Activated CD4-positive, alpha-beta memory T cell treated with anti-CD3 and anti-CD28 coated beads for 36 hours (primary cell): ENCODE results near the gene FGFRL1. TPM values are rescaled to one million over a fixed set of nuclear protein-coding genes. Genes with fewer than 3 reads are reported as not detected.
"Not testable (repeated sequence)": the region's sequence is repeated elsewhere in the genome, so short reads cannot be mapped to it uniquely, and the experiment has no call there.

Experiments
- CTCF ChIA-PET: fragments of 350-600 bp; sonication (Branson Sonifier 250); formaldehyde crosslinking; loops from one replicate; lab custom pipeline; 2021; ENCODE audit warnings: antibody characterized with exemption, inconsistent platforms; lab: Charles Lee
- POLR2A ChIA-PET: fragments of 350-600 bp; sonication (Branson Sonifier 250); formaldehyde crosslinking; loops from one replicate; lab custom pipeline; 2021; ENCODE audit warnings: antibody characterized with exemption; lab: Charles Lee
- DNase-seq: peaks from one replicate; pipeline ENCODE4 v3.0.0-alpha.2; 2020
- H3K27ac Mint-ChIP-seq: one replicate; pipeline ENCODE4 v1.8.0; 2021; ENCODE audit warnings: mixed read lengths
- H3K27me3 Mint-ChIP-seq: one replicate; pipeline ENCODE4 v1.8.0; 2021; ENCODE audit warnings: mixed read lengths
- H3K36me3 Mint-ChIP-seq: one replicate; pipeline ENCODE4 v1.8.0; 2021; ENCODE audit warnings: mixed read lengths
- H3K4me1 Mint-ChIP-seq: one replicate; pipeline ENCODE4 v1.8.0; 2021; ENCODE audit warnings: low read depth, mixed read lengths
- H3K4me3 Mint-ChIP-seq: one replicate; pipeline ENCODE4 v1.8.0; 2021; ENCODE audit warnings: mild to moderate bottlenecking, mixed read lengths
- H3K9me3 Mint-ChIP-seq: one replicate; pipeline ENCODE4 v1.8.0; 2021; ENCODE audit warnings: mixed read lengths
- intact Hi-C: fragments of 100-400 bp; cut with micrococcal nuclease; formaldehyde crosslinking; loops from one replicate; pipeline ENCODE4 v1.15.1; 2023
- total RNA-seq, 2 experiments: library from RNA; stranded (reverse); gene quantifications; one replicate each; pipeline ENCODE4 v1.2.3, GENCODE V29; 2021

The FGFRL1 gene
- total RNA-seq, 2 experiments from 2014 or later: 12.2 to 15.1 TPM

- DNase-seq, H3K9me3 Mint-ChIP-seq, H3K27me3 Mint-ChIP-seq, POLR2A ChIA-PET, H3K36me3 Mint-ChIP-seq, intact Hi-C loops, H3K27ac Mint-ChIP-seq, H3K4me3 Mint-ChIP-seq: not testable (repeated sequence)
- peaks cover 11% of the 10 kb centered on the region for H3K4me1 Mint-ChIP-seq
- CTCF ChIA-PET: interaction anchor here (0.6 kb wide), 1 partner anchor 21 kb away, joined by 3 read pairs; no protein-coding TSS in a partner anchor
Measured at GRCh38 chr4:1053891-1054290, 42.5 kb downstream of the FGFRL1 start.

DNA sequence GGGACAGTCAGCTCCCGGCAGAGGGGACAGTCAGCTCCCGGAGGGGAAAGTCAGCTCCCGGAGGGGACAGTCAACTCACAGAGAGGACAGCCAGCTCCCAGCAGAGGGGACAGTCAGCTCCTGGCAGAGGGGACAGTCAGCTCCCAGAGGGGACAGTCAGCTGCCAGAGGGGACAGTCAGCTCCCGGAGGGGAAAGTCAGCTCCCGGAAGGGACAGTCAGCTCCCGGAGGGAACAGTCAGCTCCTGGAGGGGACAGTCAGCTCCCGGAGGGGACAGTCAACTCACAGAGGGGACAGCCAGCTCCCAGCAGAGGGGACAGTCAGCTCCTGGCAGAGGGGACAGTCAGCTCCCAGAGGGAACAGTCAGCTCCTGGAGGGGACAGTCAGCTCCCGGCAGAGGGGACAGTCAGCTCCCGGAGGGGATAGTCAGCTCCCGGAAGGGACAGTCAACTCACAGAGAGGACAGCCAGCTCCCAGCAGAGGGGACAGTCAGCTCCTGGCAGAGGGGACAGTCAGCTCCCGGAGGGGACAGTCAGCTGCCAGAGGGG lies 43.3 kb downstream of the FGFRL1 start:
- H3K27me3 Mint-ChIP-seq, H3K36me3 Mint-ChIP-seq, H3K4me3 Mint-ChIP-seq, intact Hi-C loops, H3K27ac Mint-ChIP-seq, H3K9me3 Mint-ChIP-seq, DNase-seq, POLR2A ChIA-PET: not testable (repeated sequence)
- CTCF ChIA-PET: interaction anchor here (0.6 to 0.7 kb wide), 2 partner anchors 74 to 263 kb away, joined by 3 read pairs; no protein-coding TSS in a partner anchor
- H3K4me1 Mint-ChIP-seq: peaks cover 11% of the 10 kb centered on the region

GRCh38 chr4:1055243-1055701 lies 43.8 kb downstream of the FGFRL1 start:
- peak overlapping the region; percentile 28 for H3K4me3 Mint-ChIP-seq
- intact Hi-C loops, H3K27me3 Mint-ChIP-seq, H3K36me3 Mint-ChIP-seq, H3K9me3 Mint-ChIP-seq, DNase-seq, H3K27ac Mint-ChIP-seq, POLR2A ChIA-PET: not testable (repeated sequence)
- CTCF ChIA-PET: interaction anchor here (0.7 to 0.8 kb wide), 2 partner anchors 45 to 264 kb away, joined by 3 read pairs; no protein-coding TSS in a partner anchor
- H3K4me1 Mint-ChIP-seq: peaks cover 11% of the 10 kb centered on the region

GRCh38 chr4:1055721-1056590 lies 44.5 kb downstream of the FGFRL1 start:
- Mint-ChIP-seq H3K36me3 (no peaks in the 10 kb centered on the region), H3K27me3 (peaks cover 7% of the 10 kb centered on the region), H3K4me1 (peaks cover 11% of the 10 kb centered on the region), H3K27ac (peak overlapping the region; percentile 16), H3K9me3 (no peaks in the 10 kb centered on the region), H3K4me3 (peak overlapping the region; percentile 28)
- ChIA-PET CTCF (interaction anchor here (0.8 kb wide), 1 partner anchor 46 kb away, joined by 3 read pairs; no protein-coding TSS in a partner anchor), POLR2A (no interaction called here)
- intact Hi-C loops: no loop called here
- DNase-seq: peak; percentile 87

DNA sequence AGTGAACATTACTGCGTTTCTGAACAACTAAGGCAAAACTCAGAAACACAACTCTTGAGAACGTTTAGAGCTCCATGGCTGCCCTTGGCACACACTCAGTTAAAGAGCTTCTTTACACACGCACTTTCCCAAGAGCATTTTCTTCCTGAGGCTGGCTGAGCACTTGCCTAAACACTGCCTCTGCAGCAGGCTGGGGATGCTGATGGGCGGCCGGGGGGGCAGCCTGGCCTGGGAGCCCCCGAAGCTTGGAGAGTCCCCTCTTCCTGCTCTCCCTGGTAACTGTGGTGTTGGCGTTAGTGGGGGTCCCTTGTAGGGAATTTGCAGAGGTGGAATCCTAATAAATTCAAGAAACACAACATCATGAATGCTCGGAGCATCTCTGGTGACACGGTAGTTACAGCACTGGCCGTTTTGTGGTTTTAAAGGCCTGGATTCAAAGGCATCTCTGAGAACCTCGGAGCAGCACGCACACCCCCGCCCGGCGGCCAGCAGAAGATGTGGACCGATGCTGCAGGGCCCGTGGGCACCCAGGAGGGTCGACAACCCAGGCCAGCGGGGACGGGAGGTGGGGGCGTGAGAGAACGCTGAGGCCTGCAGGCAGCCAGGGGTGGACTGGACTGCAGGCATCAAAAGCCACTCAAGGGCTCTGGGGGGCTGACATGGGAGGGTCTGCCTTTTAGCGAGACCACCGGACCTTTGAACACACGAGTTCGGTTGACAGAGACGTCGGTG lies 45.4 kb downstream of the FGFRL1 start:
- Mint-ChIP-seq H3K4me1 (peaks cover 12% of the 10 kb centered on the region), H3K9me3 (no peaks in the 10 kb centered on the region), H3K4me3 (no peak overlapping the region), H3K36me3 (no peaks in the 10 kb centered on the region), H3K27ac (no peak overlapping the region), H3K27me3 (peaks cover 10% of the 10 kb centered on the region)
- ChIA-PET POLR2A (no interaction called here), CTCF (no interaction called here)
- DNase-seq: no peak
- intact Hi-C loops: no loop called here

DNA sequence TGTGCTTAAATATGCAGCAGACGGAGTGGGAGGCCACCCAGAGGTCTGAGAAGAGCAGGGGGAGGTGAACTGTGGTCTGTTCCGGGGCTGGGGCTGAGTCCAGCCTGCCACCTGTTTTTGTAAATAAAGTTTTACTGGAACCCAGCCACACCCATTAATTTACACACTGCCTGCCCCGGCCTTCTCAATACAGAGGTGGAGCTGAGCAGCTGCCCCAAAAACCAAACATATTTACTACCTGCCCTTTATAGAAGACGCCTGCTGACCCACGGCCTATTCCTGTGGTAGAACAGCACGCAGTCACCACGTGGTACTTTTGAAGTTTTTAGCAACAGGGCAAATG lies 45.9 kb downstream of the FGFRL1 start:
- peaks cover 12% of the 10 kb centered on the region for H3K27me3 Mint-ChIP-seq
- ChIA-PET CTCF (interaction anchor here (1.4 kb wide), 1 partner anchor 315 kb away, joined by 4 read pairs; no protein-coding TSS in a partner anchor), POLR2A (no interaction called here)
- no peak for DNase-seq
- intact Hi-C loops: no loop called here
- H3K36me3 Mint-ChIP-seq: no peaks in the 10 kb centered on the region
- H3K4me3 Mint-ChIP-seq: no peak overlapping the region
- H3K27ac Mint-ChIP-seq: no peak overlapping the region
- peaks cover 17% of the 10 kb centered on the region for H3K4me1 Mint-ChIP-seq
- no peaks in the 10 kb centered on the region for H3K9me3 Mint-ChIP-seq

DNA sequence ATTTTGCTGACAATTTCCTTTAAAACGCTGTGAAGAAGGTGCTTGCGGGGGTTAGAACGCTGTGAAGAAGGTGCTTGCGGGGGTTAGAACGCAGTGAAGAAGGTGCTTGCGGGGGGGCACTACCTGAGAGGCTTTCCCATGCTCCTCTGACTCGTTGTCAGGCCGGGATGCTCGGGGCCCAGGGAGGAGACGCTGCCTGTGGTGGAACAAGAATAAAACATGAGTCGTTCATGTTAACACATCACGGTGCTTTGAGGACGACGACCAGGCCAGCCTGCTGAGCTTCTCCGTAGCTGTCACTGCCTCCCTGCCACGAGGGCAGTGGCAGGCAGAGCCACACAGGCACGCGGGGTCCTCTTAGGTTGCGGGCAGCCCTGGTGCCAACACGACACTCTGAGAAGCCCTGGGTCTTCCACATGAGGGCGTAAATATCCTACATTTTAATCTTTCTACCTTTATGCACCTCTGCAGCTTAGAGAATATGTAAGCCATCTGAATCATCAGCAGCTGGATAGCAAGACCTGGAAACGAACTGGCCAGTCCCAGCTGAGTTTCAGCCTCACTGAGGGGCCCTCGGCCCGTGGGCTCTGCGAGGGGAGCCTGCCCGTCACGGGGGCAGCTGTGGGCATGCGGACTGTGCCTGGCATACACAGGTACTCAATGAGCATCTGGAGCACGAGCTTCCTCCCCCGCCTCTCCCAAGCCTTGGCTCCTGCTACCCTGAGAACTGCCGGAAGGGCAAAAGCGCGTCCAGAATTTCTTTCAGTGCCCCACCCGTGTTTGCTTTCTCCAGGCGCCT lies 47.0 kb downstream of the FGFRL1 start:
- peaks cover 15% of the 10 kb centered on the region for H3K27me3 Mint-ChIP-seq
- no peak for DNase-seq
- peaks cover 20% of the 10 kb centered on the region for H3K4me1 Mint-ChIP-seq
- no peaks in the 10 kb centered on the region for H3K36me3 Mint-ChIP-seq
- POLR2A ChIA-PET: no interaction called here
- intact Hi-C loops: no loop called here
- CTCF ChIA-PET: interaction anchor here (1.4 kb wide), 1 partner anchor 316 kb away, joined by 4 read pairs; no protein-coding TSS in a partner anchor
- no peak overlapping the region for H3K27ac Mint-ChIP-seq
- no peaks in the 10 kb centered on the region for H3K9me3 Mint-ChIP-seq
- H3K4me3 Mint-ChIP-seq: no peak overlapping the region

GRCh38 chr4:1058997-1059665 lies 47.7 kb downstream of the FGFRL1 start:
- intact Hi-C loops: no loop called here
- H3K4me3 Mint-ChIP-seq: no peak overlapping the region
- H3K27ac Mint-ChIP-seq: no peak overlapping the region
- H3K4me1 Mint-ChIP-seq: peaks cover 20% of the 10 kb centered on the region
- ChIA-PET POLR2A (no interaction called here), CTCF (no interaction called here)
- H3K27me3 Mint-ChIP-seq: peaks cover 17% of the 10 kb centered on the region
- DNase-seq: no peak
- H3K9me3 Mint-ChIP-seq: no peaks in the 10 kb centered on the region
- H3K36me3 Mint-ChIP-seq: no peaks in the 10 kb centered on the region

DNA sequence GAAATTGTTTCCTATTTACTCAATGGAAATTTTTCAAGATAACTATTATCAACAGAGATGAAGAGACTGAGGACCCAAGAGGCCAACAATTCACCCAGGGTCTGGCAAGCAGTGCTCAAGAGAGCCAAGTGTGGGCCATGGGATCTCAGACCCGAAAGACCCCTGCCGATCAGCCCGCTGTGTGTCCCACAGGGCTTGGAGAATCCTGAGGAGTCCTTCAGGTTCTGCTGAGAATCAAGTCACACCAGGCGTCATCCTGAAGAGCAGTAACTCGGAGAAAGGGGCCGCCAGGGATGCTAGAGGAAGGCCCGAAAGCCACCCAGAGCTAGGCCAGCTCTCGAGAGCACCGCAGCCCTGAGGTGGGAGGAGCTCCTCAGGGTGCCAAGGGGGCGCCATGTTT lies 48.7 kb downstream of the FGFRL1 start:
- Mint-ChIP-seq H3K36me3 (no peaks in the 10 kb centered on the region), H3K27me3 (peaks cover 24% of the 10 kb centered on the region), H3K4me1 (peaks cover 20% of the 10 kb centered on the region), H3K9me3 (no peaks in the 10 kb centered on the region), H3K27ac (no peak overlapping the region), H3K4me3 (no peak overlapping the region)
- intact Hi-C loops: no loop called here
- no peak for DNase-seq
- ChIA-PET POLR2A (no interaction called here), CTCF (no interaction called here)

DNA sequence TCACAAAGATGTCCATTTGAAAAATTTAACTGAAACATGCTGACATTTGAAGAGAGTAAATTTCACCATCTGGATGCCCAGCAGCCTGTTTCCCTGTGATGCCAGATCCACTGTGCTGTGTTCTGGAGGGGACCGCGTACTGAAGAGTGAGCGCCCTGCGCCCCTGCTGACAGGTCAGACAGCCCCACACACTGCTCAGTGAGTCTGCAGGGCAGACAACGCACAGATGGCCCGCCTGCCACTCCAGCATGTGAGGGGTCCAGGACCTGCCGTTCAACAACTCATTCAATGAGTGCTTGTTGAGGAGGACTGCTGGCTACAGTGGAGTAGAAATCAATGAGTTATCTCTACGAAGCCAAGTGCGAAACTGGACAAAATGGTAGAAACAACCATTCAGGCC lies 49.2 kb downstream of the FGFRL1 start:
- Mint-ChIP-seq H3K4me1 (peaks cover 17% of the 10 kb centered on the region), H3K36me3 (no peaks in the 10 kb centered on the region), H3K27ac (no peak overlapping the region), H3K9me3 (no peaks in the 10 kb centered on the region), H3K27me3 (peaks cover 24% of the 10 kb centered on the region), H3K4me3 (no peak overlapping the region)
- ChIA-PET CTCF (no interaction called here), POLR2A (no interaction called here)
- intact Hi-C loops: no loop called here
- DNase-seq: no peak

DNA sequence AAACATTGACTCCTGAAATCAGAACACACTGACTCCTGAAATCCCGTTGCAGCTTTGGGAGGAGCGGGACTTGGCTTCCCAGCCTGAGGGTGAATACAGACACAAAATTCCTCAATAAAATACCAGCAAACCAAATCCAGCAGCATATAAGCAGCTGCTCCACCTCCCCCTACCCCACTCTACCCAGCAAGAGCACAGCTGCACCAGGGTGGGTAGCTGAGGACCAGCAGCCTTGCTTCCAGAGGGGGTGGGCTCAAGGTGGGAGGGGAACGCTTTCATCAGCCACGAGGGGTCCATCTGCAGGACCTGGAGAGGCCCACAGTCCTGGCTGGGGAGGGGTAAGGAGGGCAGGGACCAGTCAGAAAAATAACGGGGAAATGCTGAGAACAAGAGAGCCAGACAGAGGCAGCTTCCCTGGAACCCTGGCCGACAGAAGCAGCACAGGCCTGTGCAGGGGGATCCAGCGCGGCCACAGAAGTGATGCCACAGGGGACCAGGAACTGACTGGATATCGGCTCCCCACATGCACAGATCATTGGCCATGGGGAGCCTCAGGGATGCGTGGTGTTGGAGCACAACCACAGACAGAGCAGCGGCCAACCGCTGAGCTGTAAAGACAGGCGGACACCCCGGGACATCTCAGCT lies 49.8 kb downstream of the FGFRL1 start:
- Mint-ChIP-seq H3K36me3 (no peaks in the 10 kb centered on the region), H3K4me3 (no peak overlapping the region), H3K27me3 (peaks cover 25% of the 10 kb centered on the region), H3K27ac (no peak overlapping the region), H3K9me3 (no peaks in the 10 kb centered on the region), H3K4me1 (peaks cover 12% of the 10 kb centered on the region)
- CTCF ChIA-PET: no interaction called here
- POLR2A ChIA-PET: no interaction called here
- no peak for DNase-seq
- intact Hi-C loops: no loop called here
